ENCODE measurements around the gene GFOD2.
A peak's percentile ranks its signal among the peaks of the same experiment; 100 is the strongest.

The GFOD2 gene

DNA sequence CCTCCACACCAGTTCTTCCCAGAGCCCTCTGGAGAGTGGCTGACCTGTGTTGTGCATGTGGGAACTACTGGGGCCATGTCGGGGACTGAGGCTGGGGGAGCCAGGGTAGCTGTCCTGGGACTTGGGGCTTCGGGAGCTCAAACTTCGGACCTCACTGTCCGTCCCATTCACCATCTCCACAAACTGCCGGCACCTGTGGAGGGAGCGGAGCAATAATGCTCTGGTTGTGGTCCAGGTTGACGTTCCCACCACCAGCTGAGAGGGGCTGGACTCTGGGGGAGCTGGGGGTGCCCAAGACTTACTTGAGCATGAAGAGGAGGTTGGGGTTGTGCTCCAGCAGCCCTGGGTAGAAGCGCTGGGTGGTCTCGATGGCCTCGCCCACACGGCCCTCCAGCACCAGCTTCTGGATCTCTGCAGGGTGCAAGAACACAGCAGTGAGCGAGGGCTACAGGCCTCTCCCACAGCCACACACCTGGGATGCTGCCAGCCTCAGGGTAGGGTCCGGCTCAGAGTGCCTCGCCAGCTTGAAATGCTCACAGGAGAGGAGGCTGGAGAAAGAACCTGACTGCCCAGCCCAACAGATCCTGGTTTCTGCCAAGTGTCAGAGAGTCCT lies 10.6 kb upstream of the GFOD2 start:
- ChIA-PET CTCF (no interaction called here), POLR2A (ENCODE audit: low non-redundant PET) (no interaction called here)
- no peak for TF ChIP-seq CTCF (conservative IDR thresholded peaks at IDR 0.05; ENCODE audit: low read depth)
- no peak overlapping the region for H3K27ac ChIP-seq
- no peak for DNase-seq (ENCODE audit: low spot score)

GRCh38 chr16:67727521-67728485 lies 8.7 kb upstream of the GFOD2 start:
- ChIA-PET CTCF (interaction anchor here (0.5 to 0.6 kb wide), 3 partner anchors 35 to 213 kb away, joined by 3 to 7 read pairs (median 4); no protein-coding TSS in a partner anchor), POLR2A (ENCODE audit: low non-redundant PET) (no interaction called here)
- TF ChIP-seq CTCF (conservative IDR thresholded peaks at IDR 0.05; ENCODE audit: low read depth) = no peak
- DNase-seq (ENCODE audit: low spot score) = no peak
- H3K27ac ChIP-seq = no peak overlapping the region

DNA sequence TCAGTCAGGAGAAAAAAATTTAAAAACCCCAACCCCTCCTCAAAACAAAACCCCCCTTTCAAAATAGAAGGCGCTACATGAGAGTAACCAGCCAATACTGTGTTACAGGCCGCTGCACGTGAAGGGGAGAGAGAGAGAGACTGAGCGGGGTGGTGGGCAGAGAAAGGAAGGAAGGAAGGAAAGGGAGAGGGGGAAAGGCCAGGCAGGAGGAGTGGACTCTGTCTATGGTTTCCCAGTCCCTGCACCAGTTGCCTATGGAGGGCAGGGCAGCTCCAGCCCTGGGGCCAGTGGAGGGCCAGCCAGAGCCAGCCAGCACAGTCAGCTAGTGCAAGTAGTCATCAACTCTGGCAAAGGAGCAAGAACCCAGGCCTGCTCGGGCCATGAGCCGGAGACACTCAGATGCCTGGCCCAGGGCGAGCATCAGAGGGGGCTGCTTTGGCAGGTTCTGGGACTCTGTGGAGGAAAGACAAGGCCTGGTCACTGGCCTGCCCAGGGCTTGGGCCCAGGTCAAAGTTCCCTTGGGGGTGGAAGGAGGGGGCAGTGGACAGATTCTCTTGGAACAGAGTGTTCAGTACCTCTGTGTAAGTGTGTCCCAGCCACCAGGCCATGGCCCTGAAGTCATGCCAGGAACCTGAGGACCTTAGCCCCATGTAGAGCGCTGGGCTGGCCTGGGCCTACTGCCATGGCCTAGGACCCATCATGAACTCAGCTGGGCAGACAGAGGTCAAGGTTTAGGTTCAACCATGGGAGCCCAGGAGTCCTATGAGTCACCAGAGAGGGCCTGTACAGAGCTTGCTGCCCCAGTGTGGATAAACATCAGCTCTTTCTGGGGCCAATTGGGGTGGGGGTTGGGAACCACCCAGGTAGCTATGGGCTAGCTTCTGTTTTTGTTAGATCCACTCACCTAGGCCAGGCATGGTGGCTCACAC lies 7.3 kb upstream of the GFOD2 start:
- POLR2A ChIA-PET (ENCODE audit: low non-redundant PET) = no interaction called here

DNA sequence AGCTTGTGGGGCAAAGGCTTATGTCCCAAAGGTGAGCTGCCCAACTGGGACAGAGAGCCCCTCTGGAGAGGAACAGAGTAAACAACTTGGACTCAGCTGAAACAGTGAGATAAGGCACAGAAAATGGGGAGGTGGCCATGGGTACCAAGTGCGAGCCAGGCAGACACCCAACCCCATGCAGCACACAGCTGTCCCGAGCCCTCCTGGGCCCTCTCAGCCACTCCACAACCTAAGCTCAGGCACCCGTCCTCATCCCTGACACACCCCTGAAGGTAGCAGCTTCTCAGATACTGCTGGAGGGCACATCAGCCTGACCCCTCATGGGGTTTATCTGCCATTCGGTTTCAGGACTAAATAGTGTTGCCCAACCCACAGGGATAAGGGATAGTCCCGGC lies 4.8 kb upstream of the GFOD2 start:
- peak overlapping the region; percentile 39 for H3K27ac ChIP-seq
- ChIA-PET CTCF (interaction anchor here (0.5 to 0.9 kb wide), 4 partner anchors 44 to 218 kb away, joined by 3 to 4 read pairs (median 3); no protein-coding TSS in a partner anchor), POLR2A (ENCODE audit: low non-redundant PET) (no interaction called here)
- TF ChIP-seq CTCF (conservative IDR thresholded peaks at IDR 0.05; ENCODE audit: low read depth) = no peak
- DNase-seq (ENCODE audit: low spot score) = no peak

More for the DNA sequence above, 7.3 kb upstream of the GFOD2 start:
- no peak overlapping the region for H3K27ac ChIP-seq
- DNase-seq (ENCODE audit: low spot score) = no peak
- CTCF ChIA-PET = interaction anchor here (1.5 kb wide), 1 partner anchor 90 kb away, joined by 4 read pairs; no protein-coding TSS in a partner anchor
- no peak for TF ChIP-seq CTCF (conservative IDR thresholded peaks at IDR 0.05; ENCODE audit: low read depth)

DNA sequence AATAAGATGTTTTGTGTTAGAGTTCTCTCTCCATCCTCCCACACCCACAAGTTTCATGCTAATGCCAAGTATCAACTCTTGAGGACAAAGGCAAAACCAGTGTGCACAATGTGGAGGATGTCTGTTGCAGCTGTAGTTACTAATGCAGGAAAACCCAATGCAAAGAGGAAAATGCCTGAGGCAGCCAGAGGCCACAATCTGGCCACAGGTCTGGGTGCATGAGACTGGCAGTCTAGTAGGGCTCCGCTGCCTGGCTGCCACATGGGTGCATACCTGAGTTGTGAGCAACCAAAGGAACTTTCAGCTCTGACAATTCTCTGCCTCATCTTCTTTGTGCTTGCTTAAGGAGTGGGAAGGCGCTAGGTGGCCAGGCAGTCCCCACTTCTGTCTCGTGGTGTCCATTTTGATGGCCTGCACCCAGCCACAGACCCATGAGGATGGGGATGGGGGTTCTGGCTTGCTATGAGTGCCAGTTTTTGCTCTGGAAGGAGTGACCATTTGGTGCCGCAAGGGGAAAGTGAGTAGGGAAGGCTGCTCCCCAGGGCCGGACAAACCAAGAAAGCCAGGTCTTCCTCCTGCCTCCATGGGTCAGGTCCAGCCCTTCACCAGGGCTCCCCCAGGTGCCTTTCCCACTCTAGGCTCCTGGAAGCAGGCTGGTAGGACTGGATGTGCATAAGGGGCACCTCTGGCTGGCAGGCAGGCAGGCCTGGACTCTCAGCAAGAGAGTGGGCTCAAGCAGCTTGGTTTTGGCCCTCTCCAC lies 4.2 kb upstream of the GFOD2 start:
- ChIA-PET CTCF (interaction anchor here (0.5 to 0.6 kb wide), 3 partner anchors 43 to 138 kb away, joined by 3 read pairs; no protein-coding TSS in a partner anchor), POLR2A (ENCODE audit: low non-redundant PET) (no interaction called here)
- DNase-seq (ENCODE audit: low spot score) = peak; percentile 67
- TF ChIP-seq CTCF (conservative IDR thresholded peaks at IDR 0.05; ENCODE audit: low read depth) = no peak
- H3K27ac ChIP-seq = peak overlapping the region; percentile 39

All from RWPE1 (cell line).